ENCODE measurements around the gene MROH8.
"Not testable (repeated sequence)": the region's sequence is repeated elsewhere in the genome, so short reads cannot be mapped to it uniquely, and the experiment has no call there.

MROH8 gene

DNA sequence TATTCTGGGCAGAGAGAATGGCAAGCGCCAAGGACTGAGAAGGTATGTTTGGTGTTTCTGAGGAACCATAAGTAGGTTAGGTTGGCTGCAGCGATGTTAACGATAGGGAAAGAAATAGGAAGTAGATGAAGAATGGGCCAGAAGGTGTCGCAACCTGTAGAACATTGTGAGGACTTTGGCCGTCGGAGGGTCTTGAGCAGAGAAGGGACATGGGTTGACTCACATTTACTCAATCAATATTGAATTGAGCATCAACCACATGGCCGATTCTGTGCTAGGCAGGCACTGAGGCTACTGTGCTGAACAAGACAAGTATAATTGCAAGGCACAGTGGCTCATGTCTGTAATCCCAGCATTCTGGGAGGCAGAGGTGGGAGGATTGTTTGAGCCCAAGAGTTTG is 27.1 kb downstream of the MROH8 start:
- TF ChIP-seq, protein P1, sequence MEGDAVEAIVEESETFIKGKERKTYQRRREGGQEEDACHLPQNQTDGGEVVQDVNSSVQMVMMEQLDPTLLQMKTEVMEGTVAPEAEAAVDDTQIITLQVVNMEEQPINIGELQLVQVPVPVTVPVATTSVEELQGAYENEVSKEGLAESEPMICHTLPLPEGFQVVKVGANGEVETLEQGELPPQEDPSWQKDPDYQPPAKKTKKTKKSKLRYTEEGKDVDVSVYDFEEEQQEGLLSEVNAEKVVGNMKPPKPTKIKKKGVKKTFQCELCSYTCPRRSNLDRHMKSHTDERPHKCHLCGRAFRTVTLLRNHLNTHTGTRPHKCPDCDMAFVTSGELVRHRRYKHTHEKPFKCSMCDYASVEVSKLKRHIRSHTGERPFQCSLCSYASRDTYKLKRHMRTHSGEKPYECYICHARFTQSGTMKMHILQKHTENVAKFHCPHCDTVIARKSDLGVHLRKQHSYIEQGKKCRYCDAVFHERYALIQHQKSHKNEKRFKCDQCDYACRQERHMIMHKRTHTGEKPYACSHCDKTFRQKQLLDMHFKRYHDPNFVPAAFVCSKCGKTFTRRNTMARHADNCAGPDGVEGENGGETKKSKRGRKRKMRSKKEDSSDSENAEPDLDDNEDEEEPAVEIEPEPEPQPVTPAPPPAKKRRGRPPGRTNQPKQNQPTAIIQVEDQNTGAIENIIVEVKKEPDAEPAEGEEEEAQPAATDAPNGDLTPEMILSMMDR (IDR thresholded peaks at IDR 0.05; ENCODE audit: insufficient read depth, low read length, poor library complexity, severe bottlenecking), result no peak
- Histone ChIP-seq H3K4me3 (replicated peaks; ENCODE audit: low read depth, low read length) (no peak overlapping the region), H3K36me3 (ENCODE audit: control insufficient read depth, insufficient read depth, low read length) (no peaks in the 10 kb centered on the region), H3K27me3 (replicated peaks; ENCODE audit: control insufficient read depth, insufficient read depth, low read length) (no peaks in the 10 kb centered on the region)
- no peak for DNase-seq (ENCODE audit: extremely low read depth, insufficient read length)

DNA sequence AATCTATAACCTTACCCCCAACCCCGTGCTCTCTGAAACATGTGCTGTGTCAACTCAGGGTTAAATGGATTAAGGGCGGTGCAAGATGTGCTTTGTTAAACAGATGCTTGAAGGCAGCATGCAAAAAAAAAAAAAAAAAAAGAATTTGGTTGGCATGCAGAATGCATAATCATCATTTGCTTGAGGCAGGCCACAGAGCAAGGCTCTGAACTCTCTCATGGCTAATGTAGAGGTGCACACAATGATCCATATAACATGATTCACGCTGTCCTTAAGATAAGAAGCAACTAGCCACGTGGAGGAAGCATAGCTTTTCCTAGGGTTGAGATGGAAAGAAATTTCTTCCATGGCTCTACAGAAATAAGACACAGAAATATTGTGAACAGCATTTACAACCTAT is 27.8 kb downstream of the MROH8 start:
- H3K27me3 ChIP-seq (replicated peaks; ENCODE audit: control insufficient read depth, insufficient read depth, low read length), result no peaks in the 10 kb centered on the region
- TF ChIP-seq, protein P1 (IDR thresholded peaks at IDR 0.05; ENCODE audit: insufficient read depth, low read length, poor library complexity, severe bottlenecking), result no peak
- H3K4me3 ChIP-seq (replicated peaks; ENCODE audit: low read depth, low read length), result no peak overlapping the region
- H3K36me3 ChIP-seq (ENCODE audit: control insufficient read depth, insufficient read depth, low read length), result no peaks in the 10 kb centered on the region
- no peak for DNase-seq (ENCODE audit: extremely low read depth, insufficient read length)

DNA sequence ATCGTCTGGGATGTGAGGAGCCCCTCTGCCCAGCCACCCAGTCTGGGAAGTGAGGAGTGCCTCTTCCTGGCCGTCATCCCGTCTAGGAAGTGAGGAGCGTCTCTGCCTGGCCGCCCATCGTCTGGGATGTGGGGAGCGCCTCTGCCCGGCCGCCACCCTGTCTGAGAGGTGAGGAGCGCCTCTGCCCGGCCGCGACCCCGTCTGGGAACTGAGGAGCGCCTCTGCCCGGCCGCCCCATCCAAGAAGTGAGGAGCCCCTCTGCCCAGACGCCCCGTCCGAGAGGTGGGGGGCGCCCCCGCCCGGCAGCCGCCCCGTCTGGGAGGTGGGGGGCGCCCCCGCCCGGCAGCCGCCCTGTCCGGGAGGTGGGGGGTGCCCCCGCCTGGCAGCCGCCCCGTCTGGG is 28.5 kb downstream of the MROH8 start:
- not testable (repeated sequence) for H3K27me3 ChIP-seq (replicated peaks; ENCODE audit: control insufficient read depth, insufficient read depth, low read length); H3K4me3 ChIP-seq (replicated peaks; ENCODE audit: low read depth, low read length); H3K36me3 ChIP-seq (ENCODE audit: control insufficient read depth, insufficient read depth, low read length); DNase-seq (ENCODE audit: extremely low read depth, insufficient read length)

DNA sequence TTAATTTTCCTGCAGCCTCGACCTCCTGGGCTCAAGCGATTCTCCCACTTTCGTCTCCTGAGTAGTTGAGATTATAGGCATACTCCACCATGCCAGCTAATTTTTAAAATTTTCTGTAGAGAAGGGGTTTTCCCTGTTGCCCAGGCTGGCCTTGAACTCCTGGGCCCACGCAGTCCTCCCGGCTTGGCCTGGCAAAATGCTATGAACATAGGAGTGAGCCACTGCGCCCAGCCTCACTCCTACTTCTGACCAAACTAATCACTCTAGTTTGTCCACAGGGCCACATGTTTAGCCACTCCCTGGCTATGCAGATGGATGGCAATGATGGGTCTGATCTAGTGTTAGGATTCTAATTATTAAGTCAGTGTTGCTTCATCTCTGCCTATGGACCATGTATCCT is 32.1 kb downstream of the MROH8 start:
- TF ChIP-seq, protein P1 (IDR thresholded peaks at IDR 0.05; ENCODE audit: insufficient read depth, low read length, poor library complexity, severe bottlenecking), result no peak

DNA sequence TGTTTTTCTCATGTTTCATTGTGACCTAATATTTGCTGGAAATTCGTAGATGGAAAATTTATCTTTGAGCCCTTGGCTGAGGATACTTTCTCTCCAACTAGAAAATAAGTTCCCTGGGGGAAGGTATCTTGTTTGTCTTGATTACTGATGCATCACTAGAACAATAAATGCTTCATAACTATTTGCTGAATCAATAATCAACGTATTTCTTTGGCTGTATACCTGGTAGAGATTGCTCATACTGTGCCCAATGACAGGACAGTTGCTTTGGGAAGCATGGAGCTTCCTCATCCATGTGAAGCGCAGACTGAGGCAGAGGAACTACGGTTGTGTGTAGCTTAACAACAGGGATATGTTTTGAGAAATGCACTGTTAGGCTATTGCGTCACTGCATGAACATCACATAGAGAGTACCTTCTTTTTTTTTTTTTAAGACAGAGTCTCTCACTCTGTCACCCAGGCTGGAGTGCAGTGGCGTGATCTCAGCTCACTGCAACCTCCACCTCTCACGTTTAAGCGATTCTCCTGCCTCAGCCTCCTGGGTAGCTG is 34.4 kb downstream of the MROH8 start:
- TF ChIP-seq, protein P1 (IDR thresholded peaks at IDR 0.05; ENCODE audit: insufficient read depth, low read length, poor library complexity, severe bottlenecking), result no peak
- Histone ChIP-seq H3K36me3 (ENCODE audit: control insufficient read depth, insufficient read depth, low read length) (no peaks in the 10 kb centered on the region), H3K27me3 (replicated peaks; ENCODE audit: control insufficient read depth, insufficient read depth, low read length) (no peaks in the 10 kb centered on the region), H3K4me3 (replicated peaks; ENCODE audit: low read depth, low read length) (no peak overlapping the region)
- DNase-seq (ENCODE audit: extremely low read depth, insufficient read length), result no peak

More for the DNA sequence above, 32.1 kb downstream of the MROH8 start:
- Histone ChIP-seq H3K4me3 (replicated peaks; ENCODE audit: low read depth, low read length) (no peak overlapping the region), H3K27me3 (replicated peaks; ENCODE audit: control insufficient read depth, insufficient read depth, low read length) (no peaks in the 10 kb centered on the region), H3K36me3 (ENCODE audit: control insufficient read depth, insufficient read depth, low read length) (no peaks in the 10 kb centered on the region)
- DNase-seq (ENCODE audit: extremely low read depth, insufficient read length), result no peak

DNA sequence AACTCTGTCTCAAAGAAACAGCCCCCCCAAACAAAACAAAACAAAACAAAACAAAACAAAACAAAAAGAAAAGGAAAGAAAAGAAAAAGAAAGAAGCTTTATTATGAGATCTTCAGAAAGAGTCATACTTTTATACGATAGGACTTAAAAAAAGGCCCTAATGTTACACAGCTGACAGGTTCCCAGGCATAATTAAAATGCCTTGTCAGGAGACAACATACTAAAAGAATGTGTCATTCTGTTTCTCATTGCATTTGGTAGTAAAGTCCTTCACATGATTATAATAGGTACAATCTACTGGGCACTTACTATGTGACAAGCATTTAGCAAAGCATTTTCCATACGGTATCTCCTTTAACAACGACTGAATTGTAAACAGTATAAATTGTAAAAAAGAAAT is 36.6 kb downstream of the MROH8 start:
- Histone ChIP-seq H3K36me3 (ENCODE audit: control insufficient read depth, insufficient read depth, low read length) (no peaks in the 10 kb centered on the region), H3K4me3 (replicated peaks; ENCODE audit: low read depth, low read length) (no peak overlapping the region), H3K27me3 (replicated peaks; ENCODE audit: control insufficient read depth, insufficient read depth, low read length) (no peaks in the 10 kb centered on the region)
- no peak for DNase-seq (ENCODE audit: extremely low read depth, insufficient read length)
- TF ChIP-seq, protein P1 (IDR thresholded peaks at IDR 0.05; ENCODE audit: insufficient read depth, low read length, poor library complexity, severe bottlenecking), result no peak
